Suprapubic skin (tissue), 4 donors: ENCODE results near the gene AMOTL1.

ENCODE experiments used
- CTCF ChIP-seq, 2 donors: fragments of 200-600 bp in 1 of 2; fragments of 450-650 bp in 1 of 2; sonication (generic) in 1 of 2; IDR thresholded peaks; one replicate each; pipeline ENCODE4 v1.5.1; 2016 to 2019; ENCODE audit warnings: antibody characterized with exemption in 2 of 2, mild to moderate bottlenecking in 1 of 2, moderate library complexity in 1 of 2
- EP300 ChIP-seq: sonication (generic); formaldehyde crosslinking; IDR thresholded peaks from one replicate; pipeline ENCODE4 v1.6.1; 2017; ENCODE audit warnings: antibody characterized with exemption
- POLR2AphosphoS5 ChIP-seq, 3 donors: sonication (generic); formaldehyde crosslinking; IDR thresholded peaks; one replicate each; pipeline ENCODE4 v1.6.1; 2017; ENCODE audit warnings: antibody characterized with exemption in 3 of 3

DNA sequence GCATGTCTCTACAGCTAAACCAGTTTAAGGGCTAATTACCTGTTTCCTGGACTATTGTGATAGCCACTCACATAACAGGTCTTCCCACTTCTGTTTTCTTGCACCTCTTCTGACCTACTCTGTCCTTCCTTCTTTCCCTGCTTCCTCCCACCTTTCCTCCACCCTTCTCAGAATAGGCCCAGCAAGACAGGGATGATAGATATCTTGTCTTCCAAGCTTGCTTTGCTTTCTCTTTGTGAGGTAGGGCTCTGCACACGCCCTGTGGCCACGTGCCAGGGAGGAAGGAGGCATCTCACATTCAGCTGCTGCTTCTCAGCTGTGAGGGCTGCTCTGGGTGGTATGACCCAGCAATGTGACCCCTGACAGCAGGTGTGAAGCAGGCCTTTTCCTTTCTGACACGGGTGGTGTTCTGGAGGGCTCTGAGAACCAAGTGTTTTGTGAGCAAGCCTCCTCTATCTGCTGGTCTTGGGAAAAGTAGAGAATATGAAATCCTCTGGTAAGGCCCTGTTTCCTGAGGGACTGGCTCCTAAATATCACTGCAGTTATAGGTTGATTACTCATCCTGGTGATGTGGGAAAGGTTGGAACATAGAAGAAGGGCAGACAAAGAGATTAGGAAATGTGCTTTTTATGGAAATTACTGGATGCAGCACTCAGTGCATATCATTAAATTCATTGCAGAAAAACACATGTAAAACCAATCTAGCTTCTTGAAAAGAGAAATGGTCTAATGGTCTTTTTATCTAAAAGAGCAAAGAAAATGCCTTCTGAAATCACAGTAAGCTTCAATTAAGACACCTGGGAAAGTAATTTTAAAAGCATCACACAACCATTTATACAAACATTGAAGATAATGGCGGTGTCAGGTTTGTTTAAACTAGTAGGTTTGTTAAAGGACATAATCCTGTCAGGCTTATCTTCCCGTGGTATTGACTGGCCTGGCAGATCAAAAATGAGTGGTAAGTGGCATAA is 8.5 kb downstream of the AMOTL1 start:
- TF ChIP-seq CTCF (IDR thresholded peaks at IDR 0.05) (no peak), POLR2AphosphoS5 (IDR thresholded peaks at IDR 0.05) (no peak), EP300 (no peak)
